ENCODE data around the gene CDHR4.

DNA sequence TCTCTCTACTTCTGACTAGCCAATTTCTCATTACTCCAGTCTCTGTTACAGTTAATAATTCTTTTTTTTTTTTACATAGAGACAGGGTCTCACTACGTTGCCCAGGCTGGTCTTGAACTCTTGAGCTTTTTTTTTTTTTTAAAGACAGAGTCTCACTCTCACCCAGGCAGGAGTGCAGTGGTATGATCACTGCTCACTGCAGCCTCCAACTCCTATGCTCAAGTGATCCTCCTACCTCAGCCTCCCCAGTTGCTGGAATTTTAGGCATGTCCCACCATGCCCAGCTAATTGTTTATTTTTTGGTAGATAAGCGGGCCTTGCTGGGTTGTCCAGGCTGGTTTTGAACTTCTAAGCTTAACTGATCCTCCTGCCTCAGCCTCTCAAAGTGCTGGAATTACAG lies 27.0 kb downstream of the CDHR4 start:
- TF ChIP-seq, protein P1, sequence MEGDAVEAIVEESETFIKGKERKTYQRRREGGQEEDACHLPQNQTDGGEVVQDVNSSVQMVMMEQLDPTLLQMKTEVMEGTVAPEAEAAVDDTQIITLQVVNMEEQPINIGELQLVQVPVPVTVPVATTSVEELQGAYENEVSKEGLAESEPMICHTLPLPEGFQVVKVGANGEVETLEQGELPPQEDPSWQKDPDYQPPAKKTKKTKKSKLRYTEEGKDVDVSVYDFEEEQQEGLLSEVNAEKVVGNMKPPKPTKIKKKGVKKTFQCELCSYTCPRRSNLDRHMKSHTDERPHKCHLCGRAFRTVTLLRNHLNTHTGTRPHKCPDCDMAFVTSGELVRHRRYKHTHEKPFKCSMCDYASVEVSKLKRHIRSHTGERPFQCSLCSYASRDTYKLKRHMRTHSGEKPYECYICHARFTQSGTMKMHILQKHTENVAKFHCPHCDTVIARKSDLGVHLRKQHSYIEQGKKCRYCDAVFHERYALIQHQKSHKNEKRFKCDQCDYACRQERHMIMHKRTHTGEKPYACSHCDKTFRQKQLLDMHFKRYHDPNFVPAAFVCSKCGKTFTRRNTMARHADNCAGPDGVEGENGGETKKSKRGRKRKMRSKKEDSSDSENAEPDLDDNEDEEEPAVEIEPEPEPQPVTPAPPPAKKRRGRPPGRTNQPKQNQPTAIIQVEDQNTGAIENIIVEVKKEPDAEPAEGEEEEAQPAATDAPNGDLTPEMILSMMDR (conservative IDR thresholded peaks at IDR 0.05; ENCODE audit: low read length), result no peak
- TF ChIP-seq EZH2phosphoT487 (IDR thresholded peaks at IDR 0.05; ENCODE audit: borderline replicate concordance, low read depth, low read length), result no peak

Data from OCI-LY7 (cell line).